Mammary epithelial cell (primary cell): Measurements from ENCODE around the gene NEK7.

Source experiments
- EZH2 ChIP-seq: IDR thresholded peaks from 2 replicates; pipeline ENCODE4 v1.6.1; 2012; ENCODE audit warnings: low read length, inconsistent platforms, borderline replicate concordance
- TF ChIP-seq, protein P1 (sequence below), 2 donors: IDR thresholded peaks in 1 of 2; conservative IDR thresholded peaks in 1 of 2; 2 replicates each; pipeline ENCODE4 v1.5.1; 2011 to 2012; ENCODE audit warnings: inconsistent platforms in 2 of 2, low read length in 2 of 2, mild to moderate bottlenecking in 2 of 2, control low read depth in 1 of 2, low read depth in 1 of 2; ENCODE audit not compliant: insufficient read depth in 1 of 2; ENCODE audit errors: extremely low read depth in 1 of 2

- no peak for TF ChIP-seq EZH2
- TF ChIP-seq, protein P1, sequence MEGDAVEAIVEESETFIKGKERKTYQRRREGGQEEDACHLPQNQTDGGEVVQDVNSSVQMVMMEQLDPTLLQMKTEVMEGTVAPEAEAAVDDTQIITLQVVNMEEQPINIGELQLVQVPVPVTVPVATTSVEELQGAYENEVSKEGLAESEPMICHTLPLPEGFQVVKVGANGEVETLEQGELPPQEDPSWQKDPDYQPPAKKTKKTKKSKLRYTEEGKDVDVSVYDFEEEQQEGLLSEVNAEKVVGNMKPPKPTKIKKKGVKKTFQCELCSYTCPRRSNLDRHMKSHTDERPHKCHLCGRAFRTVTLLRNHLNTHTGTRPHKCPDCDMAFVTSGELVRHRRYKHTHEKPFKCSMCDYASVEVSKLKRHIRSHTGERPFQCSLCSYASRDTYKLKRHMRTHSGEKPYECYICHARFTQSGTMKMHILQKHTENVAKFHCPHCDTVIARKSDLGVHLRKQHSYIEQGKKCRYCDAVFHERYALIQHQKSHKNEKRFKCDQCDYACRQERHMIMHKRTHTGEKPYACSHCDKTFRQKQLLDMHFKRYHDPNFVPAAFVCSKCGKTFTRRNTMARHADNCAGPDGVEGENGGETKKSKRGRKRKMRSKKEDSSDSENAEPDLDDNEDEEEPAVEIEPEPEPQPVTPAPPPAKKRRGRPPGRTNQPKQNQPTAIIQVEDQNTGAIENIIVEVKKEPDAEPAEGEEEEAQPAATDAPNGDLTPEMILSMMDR (conservative IDR thresholded peaks at IDR 0.05 in 1 of 2, IDR thresholded peaks at IDR 0.05 in 1 of 2; ENCODE audit: extremely low read depth in 1 of 2, insufficient read depth in 1 of 2, low read depth in 1 of 2, low read length in 2 of 2): no peak
These were observed 30.6 kb upstream of the NEK7 start for GRCh38 chr1:198125995-198126735.
